Osteoblast (primary cell): Measurements from ENCODE around the gene CELF1. TPM values are rescaled to one million over a fixed set of nuclear protein-coding genes. Genes with fewer than 3 reads are reported as not detected.

Source experiments
- DNase-seq: peaks from one replicate; pipeline ENCODE4 v3.0.0; 2011; ENCODE audit warnings: low spot score, mixed read lengths; ENCODE audit not compliant: insufficient read length; ENCODE audit errors: missing footprints
- H2AFZ ChIP-seq: 2 replicates; pipeline ENCODE4 v1.6.0; 2011; ENCODE audit warnings: mild to moderate bottlenecking, low read length
- H3K27ac ChIP-seq: 2 replicates; pipeline ENCODE4 v1.5.1; 2011; ENCODE audit warnings: mild to moderate bottlenecking, low read depth, low read length, moderate library complexity
- H3K27me3 ChIP-seq: 2 replicates; pipeline ENCODE4 v1.6.0; 2012; ENCODE audit warnings: mild to moderate bottlenecking, control low read depth, inconsistent platforms, low read length, moderate library complexity; ENCODE audit not compliant: insufficient read depth
- H3K36me3 ChIP-seq: 2 replicates; pipeline ENCODE4 v1.5.1; 2011; ENCODE audit warnings: mild to moderate bottlenecking, low read length, control low read depth, moderate library complexity; ENCODE audit not compliant: insufficient read depth
- H3K4me1 ChIP-seq: 2 replicates; pipeline ENCODE4 v1.5.1; 2011; ENCODE audit warnings: mild to moderate bottlenecking, low read length, control low read depth, moderate library complexity; ENCODE audit not compliant: insufficient read depth
- H3K4me2 ChIP-seq: 2 replicates; pipeline ENCODE4 v1.6.0; 2011; ENCODE audit warnings: mild to moderate bottlenecking, low read length; ENCODE audit not compliant: insufficient read depth
- H3K4me3 ChIP-seq: fragments of 200-600 bp; sonication (generic); 3 replicates; pipeline ENCODE4 v1.5.1; 2012; ENCODE audit warnings: mild to moderate bottlenecking, low read length, inconsistent platforms; ENCODE audit not compliant: insufficient read depth
- H3K79me2 ChIP-seq: 2 replicates; pipeline ENCODE4 v1.6.0; 2012; ENCODE audit warnings: mild to moderate bottlenecking, low read length, control low read depth, inconsistent platforms; ENCODE audit not compliant: insufficient read depth
- H3K9me3 ChIP-seq: 2 replicates; pipeline ENCODE4 v1.5.1; 2011; ENCODE audit warnings: low read depth, low read length, control low read depth
- H4K20me1 ChIP-seq: 2 replicates; pipeline ENCODE4 v1.6.0; 2012; ENCODE audit warnings: mild to moderate bottlenecking, low read length, control low read depth; ENCODE audit not compliant: insufficient read depth
- CTCF ChIP-seq: IDR thresholded peaks from 2 replicates; pipeline ENCODE4 v1.5.1; 2011; ENCODE audit warnings: mild to moderate bottlenecking, low read depth, low read length, moderate library complexity; ENCODE audit errors: extremely low read depth
- total RNA-seq: library from RNA; depleted of rRNA; stranded (reverse); fragments of >200 nt; gene quantifications from 2 replicates; pipeline ENCODE4 v1.2.3, GENCODE V29; 2012

CELF1 gene
- total RNA-seq, 1 donor = 148 TPM

- Histone ChIP-seq H3K79me2 (no peaks in the 10 kb centered on the region), H3K4me1 (no peaks in the 10 kb centered on the region), H4K20me1 (no peaks in the 10 kb centered on the region), H3K36me3 (peaks cover 16% of the 10 kb centered on the region), H3K27me3 (peaks cover 23% of the 10 kb centered on the region), H3K4me3 (no peak overlapping the region), H3K4me2 (no peak overlapping the region), H3K27ac (no peak overlapping the region), H2AFZ (no peak overlapping the region), H3K9me3 (no peaks in the 10 kb centered on the region)
- peak; percentile 84 for DNase-seq
- no peak for TF ChIP-seq CTCF
These were observed 34.9 kb upstream of the CELF1 start for GRCh38 chr11:47587723-47588326.

- H3K27me3 ChIP-seq = peaks cover 17% of the 10 kb centered on the region
- H2AFZ ChIP-seq = no peak overlapping the region
- H3K79me2 ChIP-seq = no peaks in the 10 kb centered on the region
- no peaks in the 10 kb centered on the region for H4K20me1 ChIP-seq
- DNase-seq = peak; percentile 62
- TF ChIP-seq CTCF = no peak
- no peak overlapping the region for H3K4me3 ChIP-seq
- no peaks in the 10 kb centered on the region for H3K4me1 ChIP-seq
- H3K4me2 ChIP-seq = no peak overlapping the region
- peaks cover 23% of the 10 kb centered on the region for H3K36me3 ChIP-seq
- H3K9me3 ChIP-seq = no peaks in the 10 kb centered on the region
- H3K27ac ChIP-seq = no peak overlapping the region
These were observed 34.2 kb upstream of the CELF1 start for GRCh38 chr11:47587039-47587716.

GRCh38 chr11:47586098-47586855, 33.3 kb upstream of the CELF1 start, which contains the start of gene FAM180B:
Gene FAM180B (plus strand): TSS chr11:47586678. CDS start chr11:47586769, 91 bp downstream.
- TF ChIP-seq CTCF = no peak
- Histone ChIP-seq H2AFZ (no peak within 1 kb of the TSS), H3K79me2 (peaks cover 2% of the 10 kb centered on the region), H3K27ac (no peak within 1 kb of the TSS), H3K4me3 (no peak within 1 kb of the TSS), H3K27me3 (peaks cover 13% of the 10 kb centered on the region), H4K20me1 (no peaks in the 10 kb centered on the region), H3K9me3 (no peaks in the 10 kb centered on the region), H3K4me2 (no peak within 1 kb of the TSS), H3K36me3 (peaks cover 32% of the 10 kb centered on the region), H3K4me1 (no peaks in the 10 kb centered on the region)
- DNase-seq = peak; percentile 81

DNA sequence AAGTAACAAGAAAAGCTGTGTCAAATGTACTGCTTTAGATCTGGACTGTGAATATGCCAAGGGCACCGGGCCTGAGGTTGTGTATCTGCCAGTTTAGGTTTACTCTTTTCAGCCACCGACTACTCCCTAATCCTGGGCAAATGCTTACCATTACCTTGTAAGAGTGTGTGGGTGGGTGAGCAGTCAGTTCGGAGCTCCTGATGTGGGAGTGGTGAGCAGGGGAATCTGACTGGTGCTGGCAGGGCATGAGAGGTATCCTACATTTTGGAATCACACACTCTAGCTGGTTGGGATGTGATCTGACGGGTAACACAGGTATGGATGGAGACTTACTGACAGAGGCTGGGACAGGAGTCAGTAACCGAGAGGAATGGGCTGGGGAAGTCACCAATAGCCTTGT, 30.9 kb upstream of the CELF1 start:
- Histone ChIP-seq H3K36me3 (peaks cover 42% of the 10 kb centered on the region), H3K27ac (no peak overlapping the region), H3K27me3 (no peaks in the 10 kb centered on the region), H3K4me2 (no peak overlapping the region), H3K9me3 (no peaks in the 10 kb centered on the region), H2AFZ (no peak overlapping the region), H4K20me1 (no peaks in the 10 kb centered on the region), H3K4me1 (peaks cover 10% of the 10 kb centered on the region), H3K79me2 (peaks cover 22% of the 10 kb centered on the region), H3K4me3 (no peak overlapping the region)
- DNase-seq = no peak
- no peak for TF ChIP-seq CTCF
